GM23338 (cell line): ENCODE measurements around the gene SLC35B1. TPM values are rescaled to one million over a fixed set of nuclear protein-coding genes. Genes with fewer than 3 reads are reported as not detected.

Experiments used
- ATAC-seq: fragments of 200-7000 bp; cut with Tn5 transposase; 3 replicates; pipeline ENCODE4 v1.9.1; 2020
- DNase-seq: peaks from one replicate; pipeline ENCODE4 v3.0.0-alpha.2; 2015; ENCODE audit warnings: low spot score
- H2AFZ ChIP-seq: fragments of 200-600 bp; sonication (generic); 2 replicates; pipeline ENCODE4 v1.8.0; 2016; ENCODE audit warnings: antibody characterized with exemption, mild to moderate bottlenecking, moderate library complexity
- H3F3A ChIP-seq: fragments of 200-600 bp; sonication (generic); replicated peaks from 2 replicates; pipeline ENCODE4 v1.8.0; 2017; ENCODE audit warnings: antibody characterized with exemption, mixed run types, low read depth
- H3K27ac ChIP-seq: fragments of 200-600 bp; sonication (generic); 2 replicates; pipeline ENCODE4 v1.6.1; 2016; ENCODE audit warnings: low read depth
- H3K27me3 ChIP-seq: fragments of 200-600 bp; sonication (generic); 2 replicates; pipeline ENCODE4 v1.8.0; 2016; ENCODE audit warnings: mild to moderate bottlenecking, mixed run types, moderate library complexity; ENCODE audit not compliant: insufficient read depth
- H3K36me3 ChIP-seq: fragments of 200-600 bp; sonication (generic); 2 replicates; pipeline ENCODE4 v1.8.0; 2016; ENCODE audit warnings: mild to moderate bottlenecking; ENCODE audit not compliant: insufficient read depth
- H3K4me1 ChIP-seq: fragments of 200-600 bp; sonication (generic); 2 replicates; pipeline ENCODE4 v1.8.0; 2016; ENCODE audit warnings: mild to moderate bottlenecking, moderate library complexity; ENCODE audit not compliant: insufficient read depth
- H3K4me2 ChIP-seq: fragments of 200-600 bp; sonication (generic); 2 replicates; pipeline ENCODE4 v1.7.1; 2017; ENCODE audit warnings: mixed run types
- H3K4me3 ChIP-seq: fragments of 200-600 bp; sonication (generic); 2 replicates; pipeline ENCODE4 v1.6.1; 2016; ENCODE audit warnings: mixed run types
- H3K79me2 ChIP-seq: fragments of 200-600 bp; sonication (generic); replicated peaks from 2 replicates; pipeline ENCODE4 v1.8.0; 2017; ENCODE audit warnings: mild to moderate bottlenecking; ENCODE audit not compliant: insufficient read depth
- H3K9me2 ChIP-seq: fragments of 200-600 bp; sonication (generic); 2 replicates; pipeline ENCODE4 v1.8.0; 2017; ENCODE audit not compliant: insufficient read depth
- H4K20me1 ChIP-seq: fragments of 200-600 bp; sonication (generic); replicated peaks from 2 replicates; pipeline ENCODE4 v1.8.0; 2017; ENCODE audit warnings: mild to moderate bottlenecking; ENCODE audit not compliant: insufficient read depth
- H3K27ac Mint-ChIP-seq: 2 replicates; pipeline ENCODE4 v1.8.0; 2020; ENCODE audit warnings: inconsistent platforms, mild to moderate bottlenecking, moderate library complexity, mixed read lengths
- H3K27me3 Mint-ChIP-seq: 3 replicates; pipeline ENCODE4 v1.8.0; 2022; ENCODE audit warnings: low read depth, mild to moderate bottlenecking, moderate library complexity, mixed read lengths, inconsistent platforms; ENCODE audit not compliant: insufficient read depth, poor library complexity
- H3K36me3 Mint-ChIP-seq: 3 replicates; pipeline ENCODE4 v1.8.0; 2021; ENCODE audit warnings: low read depth, mild to moderate bottlenecking, inconsistent platforms, moderate library complexity, mixed read lengths
- H3K4me1 Mint-ChIP-seq: 3 replicates; pipeline ENCODE4 v1.8.0; 2020; ENCODE audit warnings: mild to moderate bottlenecking, inconsistent platforms, mixed read lengths
- H3K4me3 Mint-ChIP-seq: 3 replicates; pipeline ENCODE4 v1.8.0; 2021; ENCODE audit warnings: moderate library complexity, mild to moderate bottlenecking, inconsistent platforms, mixed read lengths
- H3K9me3 Mint-ChIP-seq: 3 replicates; pipeline ENCODE4 v1.8.0; 2020; ENCODE audit warnings: moderate library complexity, mild to moderate bottlenecking, inconsistent platforms, mixed read lengths
- CREB1 ChIP-seq: fragments of 250-450 bp; sonication (Bioruptor Pico); IDR thresholded peaks from 2 replicates; pipeline ENCODE4 v1.5.0; 2020; ENCODE audit warnings: low read depth, mild to moderate bottlenecking, moderate library complexity
- EZH2 ChIP-seq: fragments of 200-600 bp; sonication (generic); IDR thresholded peaks from one replicate; pipeline ENCODE4 v1.8.0; 2017; ENCODE audit warnings: antibody characterized with exemption, mild to moderate bottlenecking, low read depth; ENCODE audit not compliant: unreplicated experiment
- EZH2phosphoT487 ChIP-seq: fragments of 200-600 bp; sonication (generic); IDR thresholded peaks from one replicate; pipeline ENCODE4 v1.8.1; 2018; ENCODE audit warnings: antibody characterized with exemption; ENCODE audit not compliant: unreplicated experiment
- JUNB ChIP-seq: IDR thresholded peaks from one replicate; pipeline ENCODE4 v1.6.1; 2016; ENCODE audit warnings: antibody characterized with exemption; ENCODE audit not compliant: unreplicated experiment
- NANOG ChIP-seq: IDR thresholded peaks from 2 replicates; pipeline ENCODE4 v1.6.1; 2016; ENCODE audit warnings: antibody characterized with exemption, borderline replicate concordance
- POLR2AphosphoS5 ChIP-seq: IDR thresholded peaks from 2 replicates; pipeline ENCODE4 v1.6.1; 2016; ENCODE audit warnings: antibody characterized with exemption, low read depth
- STAT1 ChIP-seq: IDR thresholded peaks from one replicate; pipeline ENCODE4 v1.6.1; 2016; ENCODE audit warnings: antibody characterized with exemption; ENCODE audit not compliant: unreplicated experiment
- ZNF114 ChIP-seq: fragments of 250-450 bp; sonication (Bioruptor Pico); IDR thresholded peaks from 2 replicates; pipeline ENCODE4 v1.5.0; 2020; ENCODE audit warnings: mild to moderate bottlenecking, moderate library complexity
- ZNF331 ChIP-seq: fragments of 250-450 bp; sonication (Bioruptor Pico); IDR thresholded peaks from 2 replicates; pipeline ENCODE4 v1.5.0; 2020; ENCODE audit warnings: low read depth, mild to moderate bottlenecking, moderate library complexity
- polyA plus RNA-seq: library from polyadenylated mRNA; unstranded; fragments of >200 nt; fragmentation: Nextera tagmentation; extraction: Ambion mirVana; gene quantifications from 2 replicates; pipeline ENCODE4 v1.2.1, GENCODE V29; 2016
- total RNA-seq: library from RNA; depleted of rRNA; stranded (reverse); fragments of >200 nt; shearing (Covaris generic); gene quantifications from 2 replicates; pipeline ENCODE4 v1.2.3, GENCODE V29; 2014
- TF ChIP-seq, protein P1 (sequence below), 2 experiments: fragments of 200-600 bp in 1 of 2; sonication (generic) in 1 of 2; conservative IDR thresholded peaks; 2 replicates each; pipeline versions ENCODE4 v1.5.1 to v1.6.1; 2016 to 2017; ENCODE audit warnings: antibody characterized with exemption in 2 of 2, low read depth in 2 of 2, mild to moderate bottlenecking in 2 of 2, moderate library complexity in 1 of 2
- TF ChIP-seq, protein P2 (sequence below): fragments of 250-450 bp; sonication (Bioruptor Pico); IDR thresholded peaks from 2 replicates; pipeline ENCODE4 v1.5.0; 2020; ENCODE audit warnings: mild to moderate bottlenecking, moderate library complexity
- TF ChIP-seq, protein P3 (sequence below): IDR thresholded peaks from one replicate; pipeline ENCODE4 v1.6.1; 2018; ENCODE audit warnings: antibody characterized with exemption; ENCODE audit not compliant: unreplicated experiment
- TF ChIP-seq, protein P4 (sequence below): IDR thresholded peaks from 2 replicates; pipeline ENCODE4 v1.6.1; 2016; ENCODE audit warnings: antibody characterized with exemption

Gene SLC35B1
- total and polyA plus RNA-seq, 2 experiments from 2014 or later: 56.7 to 58.9 TPM

DNA sequence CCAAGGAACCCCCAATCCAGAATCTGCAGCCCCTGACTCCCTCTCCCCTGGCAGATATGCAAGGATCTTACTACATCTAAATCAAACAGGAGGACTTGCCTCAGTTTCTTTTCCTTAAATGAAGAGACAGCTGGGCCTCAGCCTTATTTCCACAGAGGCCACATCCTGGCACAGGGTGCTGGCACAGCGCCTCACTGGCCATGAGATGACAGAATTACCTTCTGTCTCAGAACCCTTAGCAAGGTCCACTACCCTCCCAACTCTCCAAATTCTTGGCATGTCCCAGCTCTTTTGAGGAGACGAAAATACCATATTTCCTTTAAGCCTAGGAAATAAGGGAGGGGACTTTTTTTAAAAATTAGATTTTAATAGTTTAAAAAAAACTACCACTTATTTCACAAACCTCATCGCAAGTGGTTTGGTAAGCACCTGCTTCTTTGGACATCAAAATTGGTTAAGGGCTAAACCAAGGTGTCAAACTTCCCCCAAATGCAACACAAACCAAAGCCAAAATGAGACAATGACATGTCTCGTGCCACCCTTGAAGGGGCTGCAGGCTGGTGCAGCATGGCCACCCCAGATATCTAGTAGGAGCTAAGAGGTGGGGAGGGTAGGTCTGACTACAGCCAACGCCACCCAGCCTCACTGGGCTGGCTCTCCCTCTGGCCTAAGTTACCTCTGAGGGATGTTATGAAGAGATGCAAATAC, 30.8 kb upstream of the SLC35B1 start:
- TF ChIP-seq NANOG: no peak
- TF ChIP-seq STAT1: no peak
- TF ChIP-seq, protein P1, sequence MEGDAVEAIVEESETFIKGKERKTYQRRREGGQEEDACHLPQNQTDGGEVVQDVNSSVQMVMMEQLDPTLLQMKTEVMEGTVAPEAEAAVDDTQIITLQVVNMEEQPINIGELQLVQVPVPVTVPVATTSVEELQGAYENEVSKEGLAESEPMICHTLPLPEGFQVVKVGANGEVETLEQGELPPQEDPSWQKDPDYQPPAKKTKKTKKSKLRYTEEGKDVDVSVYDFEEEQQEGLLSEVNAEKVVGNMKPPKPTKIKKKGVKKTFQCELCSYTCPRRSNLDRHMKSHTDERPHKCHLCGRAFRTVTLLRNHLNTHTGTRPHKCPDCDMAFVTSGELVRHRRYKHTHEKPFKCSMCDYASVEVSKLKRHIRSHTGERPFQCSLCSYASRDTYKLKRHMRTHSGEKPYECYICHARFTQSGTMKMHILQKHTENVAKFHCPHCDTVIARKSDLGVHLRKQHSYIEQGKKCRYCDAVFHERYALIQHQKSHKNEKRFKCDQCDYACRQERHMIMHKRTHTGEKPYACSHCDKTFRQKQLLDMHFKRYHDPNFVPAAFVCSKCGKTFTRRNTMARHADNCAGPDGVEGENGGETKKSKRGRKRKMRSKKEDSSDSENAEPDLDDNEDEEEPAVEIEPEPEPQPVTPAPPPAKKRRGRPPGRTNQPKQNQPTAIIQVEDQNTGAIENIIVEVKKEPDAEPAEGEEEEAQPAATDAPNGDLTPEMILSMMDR (conservative IDR thresholded peaks at IDR 0.05; ENCODE audit: low read depth in 2 of 2): no peak
- TF ChIP-seq ZNF331 (CRISPR knock-in tag): no peak
- TF ChIP-seq CREB1 (CRISPR knock-in tag): no peak
- TF ChIP-seq, protein P2, sequence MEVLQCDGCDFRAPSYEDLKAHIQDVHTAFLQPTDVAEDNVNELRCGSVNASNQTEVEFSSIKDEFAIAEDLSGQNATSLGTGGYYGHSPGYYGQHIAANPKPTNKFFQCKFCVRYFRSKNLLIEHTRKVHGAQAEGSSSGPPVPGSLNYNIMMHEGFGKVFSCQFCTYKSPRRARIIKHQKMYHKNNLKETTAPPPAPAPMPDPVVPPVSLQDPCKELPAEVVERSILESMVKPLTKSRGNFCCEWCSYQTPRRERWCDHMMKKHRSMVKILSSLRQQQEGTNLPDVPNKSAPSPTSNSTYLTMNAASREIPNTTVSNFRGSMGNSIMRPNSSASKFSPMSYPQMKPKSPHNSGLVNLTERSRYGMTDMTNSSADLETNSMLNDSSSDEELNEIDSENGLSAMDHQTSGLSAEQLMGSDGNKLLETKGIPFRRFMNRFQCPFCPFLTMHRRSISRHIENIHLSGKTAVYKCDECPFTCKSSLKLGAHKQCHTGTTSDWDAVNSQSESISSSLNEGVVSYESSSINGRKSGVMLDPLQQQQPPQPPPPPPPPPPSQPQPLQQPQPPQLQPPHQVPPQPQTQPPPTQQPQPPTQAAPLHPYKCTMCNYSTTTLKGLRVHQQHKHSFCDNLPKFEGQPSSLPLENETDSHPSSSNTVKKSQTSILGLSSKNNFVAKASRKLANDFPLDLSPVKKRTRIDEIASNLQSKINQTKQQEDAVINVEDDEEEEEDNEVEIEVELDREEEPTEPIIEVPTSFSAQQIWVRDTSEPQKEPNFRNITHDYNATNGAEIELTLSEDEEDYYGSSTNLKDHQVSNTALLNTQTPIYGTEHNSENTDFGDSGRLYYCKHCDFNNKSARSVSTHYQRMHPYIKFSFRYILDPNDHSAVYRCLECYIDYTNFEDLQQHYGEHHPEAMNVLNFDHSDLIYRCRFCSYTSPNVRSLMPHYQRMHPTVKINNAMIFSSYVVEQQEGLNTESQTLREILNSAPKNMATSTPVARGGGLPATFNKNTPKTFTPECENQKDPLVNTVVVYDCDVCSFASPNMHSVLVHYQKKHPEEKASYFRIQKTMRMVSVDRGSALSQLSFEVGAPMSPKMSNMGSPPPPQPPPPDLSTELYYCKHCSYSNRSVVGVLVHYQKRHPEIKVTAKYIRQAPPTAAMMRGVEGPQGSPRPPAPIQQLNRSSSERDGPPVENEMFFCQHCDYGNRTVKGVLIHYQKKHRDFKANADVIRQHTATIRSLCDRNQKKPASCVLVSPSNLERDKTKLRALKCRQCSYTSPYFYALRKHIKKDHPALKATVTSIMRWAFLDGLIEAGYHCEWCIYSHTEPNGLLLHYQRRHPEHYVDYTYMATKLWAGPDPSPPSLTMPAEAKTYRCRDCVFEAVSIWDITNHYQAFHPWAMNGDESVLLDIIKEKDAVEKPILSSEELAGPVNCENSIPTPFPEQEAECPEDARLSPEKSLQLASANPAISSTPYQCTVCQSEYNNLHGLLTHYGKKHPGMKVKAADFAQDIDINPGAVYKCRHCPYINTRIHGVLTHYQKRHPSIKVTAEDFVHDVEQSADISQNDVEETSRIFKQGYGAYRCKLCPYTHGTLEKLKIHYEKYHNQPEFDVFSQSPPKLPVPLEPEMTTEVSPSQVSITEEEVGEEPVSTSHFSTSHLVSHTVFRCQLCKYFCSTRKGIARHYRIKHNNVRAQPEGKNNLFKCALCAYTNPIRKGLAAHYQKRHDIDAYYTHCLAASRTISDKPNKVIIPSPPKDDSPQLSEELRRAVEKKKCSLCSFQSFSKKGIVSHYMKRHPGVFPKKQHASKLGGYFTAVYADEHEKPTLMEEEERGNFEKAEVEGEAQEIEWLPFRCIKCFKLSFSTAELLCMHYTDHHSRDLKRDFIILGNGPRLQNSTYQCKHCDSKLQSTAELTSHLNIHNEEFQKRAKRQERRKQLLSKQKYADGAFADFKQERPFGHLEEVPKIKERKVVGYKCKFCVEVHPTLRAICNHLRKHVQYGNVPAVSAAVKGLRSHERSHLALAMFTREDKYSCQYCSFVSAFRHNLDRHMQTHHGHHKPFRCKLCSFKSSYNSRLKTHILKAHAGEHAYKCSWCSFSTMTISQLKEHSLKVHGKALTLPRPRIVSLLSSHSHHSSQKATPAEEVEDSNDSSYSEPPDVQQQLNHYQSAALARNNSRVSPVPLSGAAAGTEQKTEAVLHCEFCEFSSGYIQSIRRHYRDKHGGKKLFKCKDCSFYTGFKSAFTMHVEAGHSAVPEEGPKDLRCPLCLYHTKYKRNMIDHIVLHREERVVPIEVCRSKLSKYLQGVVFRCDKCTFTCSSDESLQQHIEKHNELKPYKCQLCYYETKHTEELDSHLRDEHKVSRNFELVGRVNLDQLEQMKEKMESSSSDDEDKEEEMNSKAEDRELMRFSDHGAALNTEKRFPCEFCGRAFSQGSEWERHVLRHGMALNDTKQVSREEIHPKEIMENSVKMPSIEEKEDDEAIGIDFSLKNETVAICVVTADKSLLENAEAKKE: no peak
- TF ChIP-seq EZH2phosphoT487: no peak
- TF ChIP-seq, protein P3, sequence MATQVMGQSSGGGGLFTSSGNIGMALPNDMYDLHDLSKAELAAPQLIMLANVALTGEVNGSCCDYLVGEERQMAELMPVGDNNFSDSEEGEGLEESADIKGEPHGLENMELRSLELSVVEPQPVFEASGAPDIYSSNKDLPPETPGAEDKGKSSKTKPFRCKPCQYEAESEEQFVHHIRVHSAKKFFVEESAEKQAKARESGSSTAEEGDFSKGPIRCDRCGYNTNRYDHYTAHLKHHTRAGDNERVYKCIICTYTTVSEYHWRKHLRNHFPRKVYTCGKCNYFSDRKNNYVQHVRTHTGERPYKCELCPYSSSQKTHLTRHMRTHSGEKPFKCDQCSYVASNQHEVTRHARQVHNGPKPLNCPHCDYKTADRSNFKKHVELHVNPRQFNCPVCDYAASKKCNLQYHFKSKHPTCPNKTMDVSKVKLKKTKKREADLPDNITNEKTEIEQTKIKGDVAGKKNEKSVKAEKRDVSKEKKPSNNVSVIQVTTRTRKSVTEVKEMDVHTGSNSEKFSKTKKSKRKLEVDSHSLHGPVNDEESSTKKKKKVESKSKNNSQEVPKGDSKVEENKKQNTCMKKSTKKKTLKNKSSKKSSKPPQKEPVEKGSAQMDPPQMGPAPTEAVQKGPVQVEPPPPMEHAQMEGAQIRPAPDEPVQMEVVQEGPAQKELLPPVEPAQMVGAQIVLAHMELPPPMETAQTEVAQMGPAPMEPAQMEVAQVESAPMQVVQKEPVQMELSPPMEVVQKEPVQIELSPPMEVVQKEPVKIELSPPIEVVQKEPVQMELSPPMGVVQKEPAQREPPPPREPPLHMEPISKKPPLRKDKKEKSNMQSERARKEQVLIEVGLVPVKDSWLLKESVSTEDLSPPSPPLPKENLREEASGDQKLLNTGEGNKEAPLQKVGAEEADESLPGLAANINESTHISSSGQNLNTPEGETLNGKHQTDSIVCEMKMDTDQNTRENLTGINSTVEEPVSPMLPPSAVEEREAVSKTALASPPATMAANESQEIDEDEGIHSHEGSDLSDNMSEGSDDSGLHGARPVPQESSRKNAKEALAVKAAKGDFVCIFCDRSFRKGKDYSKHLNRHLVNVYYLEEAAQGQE: no peak
- TF ChIP-seq EZH2: no peak
- no peak for TF ChIP-seq ZNF114 (CRISPR knock-in tag)
- TF ChIP-seq JUNB: no peak
- TF ChIP-seq POLR2AphosphoS5: no peak
- TF ChIP-seq, protein P4, sequence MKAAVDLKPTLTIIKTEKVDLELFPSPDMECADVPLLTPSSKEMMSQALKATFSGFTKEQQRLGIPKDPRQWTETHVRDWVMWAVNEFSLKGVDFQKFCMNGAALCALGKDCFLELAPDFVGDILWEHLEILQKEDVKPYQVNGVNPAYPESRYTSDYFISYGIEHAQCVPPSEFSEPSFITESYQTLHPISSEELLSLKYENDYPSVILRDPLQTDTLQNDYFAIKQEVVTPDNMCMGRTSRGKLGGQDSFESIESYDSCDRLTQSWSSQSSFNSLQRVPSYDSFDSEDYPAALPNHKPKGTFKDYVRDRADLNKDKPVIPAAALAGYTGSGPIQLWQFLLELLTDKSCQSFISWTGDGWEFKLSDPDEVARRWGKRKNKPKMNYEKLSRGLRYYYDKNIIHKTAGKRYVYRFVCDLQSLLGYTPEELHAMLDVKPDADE: no peak
- no peaks in the 10 kb centered on the region for H3K9me3 Mint-ChIP-seq
- no peaks in the 10 kb centered on the region; the same call in 1 of the 2 replicates for H3K9me2 ChIP-seq
- H3K27ac ChIP-seq: 0 out of 2 replicates have a peak overlapping the region, but pooled peaks have one; percentile 55
- no peak overlapping the region for H2AFZ ChIP-seq
- H3K4me1 Mint-ChIP-seq: no peaks in the 10 kb centered on the region; the same call in 2 of the 3 replicates
- peaks cover 88% of the 10 kb centered on the region for H3K79me2 ChIP-seq
- no peak overlapping the region for H3K4me2 ChIP-seq
- H3K27me3 Mint-ChIP-seq: no peaks in the 10 kb centered on the region
- H3K4me3 Mint-ChIP-seq: no peak overlapping the region
- H3F3A ChIP-seq: no peaks in the 10 kb centered on the region
- no peak for DNase-seq
- no peak overlapping the region for H3K4me3 ChIP-seq
- H3K36me3 ChIP-seq: no peaks in the 10 kb centered on the region
- no peak for ATAC-seq
- 0 out of 3 replicates have a peak, but pooled peaks cover 8% of the 10 kb centered on the region for H3K36me3 Mint-ChIP-seq
- H3K27me3 ChIP-seq: no peaks in the 10 kb centered on the region
- H3K27ac Mint-ChIP-seq: no peak overlapping the region
- H4K20me1 ChIP-seq: peaks cover 42% of the 10 kb centered on the region
- H3K4me1 ChIP-seq: no peaks in the 10 kb centered on the region
